Measurements from ENCODE around the gene CSF3.
A peak's percentile ranks its signal among the peaks of the same experiment; 100 is the strongest.

CSF3 gene, protein sequence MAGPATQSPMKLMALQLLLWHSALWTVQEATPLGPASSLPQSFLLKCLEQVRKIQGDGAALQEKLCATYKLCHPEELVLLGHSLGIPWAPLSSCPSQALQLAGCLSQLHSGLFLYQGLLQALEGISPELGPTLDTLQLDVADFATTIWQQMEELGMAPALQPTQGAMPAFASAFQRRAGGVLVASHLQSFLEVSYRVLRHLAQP

DNA sequence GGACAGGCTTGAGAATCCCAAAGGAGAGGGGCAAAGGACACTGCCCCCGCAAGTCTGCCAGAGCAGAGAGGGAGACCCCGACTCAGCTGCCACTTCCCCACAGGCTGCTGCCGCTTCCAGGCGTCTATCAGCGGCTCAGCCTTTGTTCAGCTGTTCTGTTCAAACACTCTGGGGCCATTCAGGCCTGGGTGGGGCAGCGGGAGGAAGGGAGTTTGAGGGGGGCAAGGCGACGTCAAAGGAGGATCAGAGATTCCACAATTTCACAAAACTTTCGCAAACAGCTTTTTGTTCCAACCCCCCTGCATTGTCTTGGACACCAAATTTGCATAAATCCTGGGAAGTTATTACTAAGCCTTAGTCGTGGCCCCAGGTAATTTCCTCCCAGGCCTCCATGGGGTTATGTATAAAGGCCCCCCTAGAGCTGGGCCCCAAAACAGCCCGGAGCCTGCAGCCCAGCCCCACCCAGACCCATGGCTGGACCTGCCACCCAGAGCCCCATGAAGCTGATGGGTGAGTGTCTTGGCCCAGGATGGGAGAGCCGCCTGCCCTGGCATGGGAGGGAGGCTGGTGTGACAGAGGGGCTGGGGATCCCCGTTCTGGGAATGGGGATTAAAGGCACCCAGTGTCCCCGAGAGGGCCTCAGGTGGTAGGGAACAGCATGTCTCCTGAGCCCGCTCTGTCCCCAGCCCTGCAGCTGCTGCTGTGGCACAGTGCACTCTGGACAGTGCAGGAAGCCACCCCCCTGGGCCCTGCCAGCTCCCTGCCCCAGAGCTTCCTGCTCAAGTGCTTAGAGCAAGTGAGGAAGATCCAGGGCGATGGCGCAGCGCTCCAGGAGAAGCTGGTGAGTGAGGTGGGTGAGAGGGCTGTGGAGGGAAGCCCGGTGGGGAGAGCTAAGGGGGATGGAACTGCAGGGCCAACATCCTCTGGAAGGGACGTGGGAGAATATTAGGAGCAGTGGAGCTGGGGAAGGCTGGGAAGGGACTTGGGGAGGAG is at the start of gene CSF3:
CSF3 (plus strand) TSS at position 436 of the 993 bp plus-strand sequence; CDS start at position 471, 35 bp downstream.
- DNase-seq = peak in 1 of 2 donors; percentile 8

DNA sequence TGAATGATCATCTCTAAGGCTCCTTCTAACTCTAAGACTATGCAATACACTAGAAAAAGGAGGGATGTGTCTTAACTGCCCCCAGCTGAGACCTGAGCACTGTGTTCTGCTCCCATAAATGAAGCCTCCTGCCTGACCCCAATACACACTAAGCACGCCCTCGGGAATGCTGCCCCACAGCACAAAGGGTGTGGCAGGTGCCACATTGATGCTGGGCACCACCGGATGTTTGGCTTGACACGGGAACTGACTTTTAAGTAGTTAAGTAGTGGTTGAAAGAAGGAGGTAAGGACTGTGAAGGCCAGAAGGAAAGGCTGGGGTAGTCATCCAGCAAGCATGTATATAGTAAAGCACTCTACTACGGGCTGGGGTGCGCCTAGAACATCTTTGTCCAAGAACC is 48.5 kb upstream of the CSF3 start:
- no peak for DNase-seq

DNA sequence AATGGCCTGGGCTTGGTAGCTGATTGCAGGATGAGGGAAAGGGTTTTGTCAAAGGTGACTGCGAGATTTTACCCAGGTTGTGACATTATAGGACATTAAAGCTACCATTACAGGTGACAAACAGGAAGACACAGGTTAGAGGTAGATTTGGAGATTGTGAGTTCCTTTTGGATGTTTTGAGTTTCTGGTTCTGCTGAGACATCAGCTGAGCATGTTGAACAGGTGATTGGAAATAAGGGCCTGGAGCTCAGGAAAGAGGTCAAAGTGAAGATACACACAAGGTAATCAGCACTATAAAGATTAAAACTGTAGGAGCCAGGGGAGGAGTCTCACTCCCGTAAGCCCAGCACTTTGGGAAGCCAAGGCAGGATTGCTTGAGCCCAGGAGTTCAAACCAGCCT is 46.5 kb upstream of the CSF3 start:
- no peak for DNase-seq

DNA sequence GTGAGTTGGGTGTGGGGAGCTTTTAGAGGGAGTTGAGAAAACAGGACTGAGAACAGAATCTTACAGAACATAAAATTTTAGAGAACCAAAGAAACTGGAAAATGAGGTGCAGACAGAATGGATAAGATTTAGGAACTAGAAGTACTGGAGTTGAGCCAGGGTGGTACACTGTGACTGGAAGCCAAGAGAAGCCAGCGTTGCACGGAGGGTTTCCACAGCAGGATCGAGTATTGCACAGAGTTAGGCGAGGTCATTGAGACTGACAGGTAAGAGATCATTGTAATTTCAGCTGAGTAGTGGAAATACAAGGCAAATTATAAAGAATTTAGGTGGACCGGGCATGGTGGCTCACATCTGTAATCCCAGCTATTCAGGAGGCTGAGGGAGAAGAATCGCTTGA is 45.9 kb upstream of the CSF3 start:
- no peak for DNase-seq

DNA sequence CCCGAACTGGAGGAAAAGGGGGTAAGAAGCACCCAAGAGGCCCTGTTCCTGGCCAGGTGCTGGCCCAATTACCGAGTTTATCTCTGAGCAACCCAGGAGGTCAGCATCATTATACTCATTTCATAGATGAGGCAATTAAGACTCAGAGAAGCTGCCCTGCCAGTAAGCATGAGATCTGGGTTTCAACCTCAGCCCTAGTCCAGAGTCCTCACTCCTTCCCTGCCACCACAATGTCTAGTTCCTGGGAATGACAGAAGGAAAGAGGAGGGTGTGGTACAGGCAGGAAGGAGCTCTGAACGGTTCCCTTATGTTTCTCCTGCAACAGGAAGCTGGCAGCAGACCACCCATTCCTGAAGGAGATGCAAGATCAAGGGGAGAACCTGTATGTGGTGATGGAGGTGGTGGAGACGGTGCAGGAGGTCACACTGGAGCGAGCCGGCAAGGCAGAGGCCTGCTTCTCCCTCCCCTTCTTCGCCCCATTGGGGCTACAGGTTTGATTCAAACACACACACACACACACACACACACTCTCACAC is 45.0 kb upstream of the CSF3 start:
- DNase-seq = no peak

DNA sequence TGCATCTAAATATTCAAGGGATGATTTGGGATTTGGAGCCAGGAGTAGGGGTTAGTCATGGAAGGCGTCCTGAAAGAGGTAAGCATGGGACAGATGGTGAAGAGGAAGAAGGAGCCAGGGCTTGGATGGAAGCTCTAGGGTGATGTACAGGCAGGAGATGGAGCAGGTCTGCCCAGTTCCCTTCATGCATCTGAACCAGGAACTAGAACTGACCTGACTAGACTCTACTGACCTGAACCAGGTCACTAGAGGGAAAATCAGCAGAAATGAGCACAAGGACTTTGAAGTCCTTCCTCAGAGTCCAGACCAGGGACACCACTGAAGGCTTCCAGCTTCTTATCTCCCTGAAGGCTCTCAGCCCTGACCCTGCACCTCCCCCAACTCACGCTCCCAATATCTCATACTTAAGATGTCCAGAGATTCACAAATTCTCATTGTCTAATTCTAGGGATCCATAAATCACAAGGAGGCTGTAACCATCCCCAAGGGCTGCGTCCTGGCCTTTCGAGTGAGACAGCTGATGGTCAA is 44.1 kb upstream of the CSF3 start:
- DNase-seq = no peak

DNA sequence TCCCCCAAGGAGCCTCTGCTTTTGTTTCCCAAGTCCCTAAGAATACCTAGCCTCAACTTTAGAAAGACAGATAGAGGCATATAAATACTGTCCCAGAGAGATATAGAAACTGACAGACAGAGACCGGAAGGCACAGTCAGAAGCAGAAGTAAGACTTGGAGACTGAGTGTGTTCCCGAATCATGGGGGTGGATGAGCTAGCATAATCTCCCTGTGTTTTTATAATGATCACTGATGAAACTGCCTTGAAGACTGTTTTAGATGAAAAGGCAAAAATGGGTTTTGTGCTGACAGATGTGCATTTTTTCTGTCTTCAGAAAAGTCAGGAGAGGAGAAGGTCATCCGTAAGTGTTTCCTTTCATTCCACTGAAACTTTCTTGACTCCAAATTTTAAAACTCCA is 43.0 kb upstream of the CSF3 start:
- DNase-seq = peak in 1 of 2 donors; percentile 71

DNA sequence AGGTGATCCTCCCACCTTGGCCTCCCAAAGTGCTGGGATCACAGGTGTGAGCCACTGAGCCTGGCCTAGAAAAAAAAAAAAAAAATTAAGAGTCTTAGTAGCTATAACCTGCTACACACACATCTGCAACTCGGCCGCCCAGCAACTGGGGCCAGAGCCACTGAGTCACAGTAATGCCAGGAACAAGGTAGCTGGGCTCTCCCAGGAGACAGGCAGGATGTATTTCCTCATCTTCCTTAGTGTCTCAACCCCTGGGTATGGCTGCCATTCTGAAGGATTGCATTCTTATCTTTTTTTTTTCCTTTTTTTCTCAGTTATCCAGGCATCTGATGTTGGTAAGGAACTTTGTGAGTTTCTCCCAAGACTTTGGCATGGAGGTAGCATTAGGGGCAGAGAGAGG is 41.7 kb upstream of the CSF3 start:
- no peak for DNase-seq

DNA sequence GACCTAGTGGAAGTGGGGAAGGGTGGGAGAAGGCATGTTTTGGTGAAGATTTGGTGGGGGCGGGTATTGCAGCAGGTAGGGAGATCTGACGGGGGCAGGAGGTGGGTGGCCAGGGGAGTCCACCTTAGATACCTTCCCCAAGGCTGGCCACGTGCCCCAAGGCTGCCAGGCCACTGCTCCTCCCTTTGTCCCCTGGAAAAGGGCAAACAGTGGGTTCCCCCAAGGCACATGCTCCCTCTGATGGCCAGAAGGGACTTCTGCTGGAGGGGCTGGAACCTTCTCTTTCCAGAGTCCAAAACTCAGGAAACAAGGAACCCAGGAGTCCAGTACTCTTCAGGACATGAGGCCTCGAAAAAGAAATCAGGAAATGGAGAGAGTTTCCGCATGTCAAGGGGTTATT is 40.8 kb upstream of the CSF3 start:
- no peak for DNase-seq

DNA sequence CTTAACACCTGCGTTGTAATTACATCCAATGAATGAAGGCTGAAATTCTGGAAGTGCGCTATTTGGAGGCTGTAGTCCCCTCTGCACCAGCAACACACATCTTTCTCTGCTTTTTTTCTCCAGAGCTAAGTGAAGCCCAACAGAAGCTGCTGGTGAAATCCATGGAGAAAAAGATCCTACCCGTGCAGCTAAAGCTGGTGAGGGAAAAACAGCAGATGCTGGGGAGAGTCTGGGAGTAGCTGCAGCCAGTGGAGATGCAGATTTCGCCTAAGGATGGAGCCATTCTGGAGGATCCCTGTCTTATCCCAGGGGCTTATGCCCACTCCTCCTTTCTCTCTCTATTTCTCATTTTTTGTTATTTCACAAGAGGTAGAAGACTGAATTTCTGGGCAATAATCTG is 39.4 kb upstream of the CSF3 start:
- no peak for DNase-seq

DNA sequence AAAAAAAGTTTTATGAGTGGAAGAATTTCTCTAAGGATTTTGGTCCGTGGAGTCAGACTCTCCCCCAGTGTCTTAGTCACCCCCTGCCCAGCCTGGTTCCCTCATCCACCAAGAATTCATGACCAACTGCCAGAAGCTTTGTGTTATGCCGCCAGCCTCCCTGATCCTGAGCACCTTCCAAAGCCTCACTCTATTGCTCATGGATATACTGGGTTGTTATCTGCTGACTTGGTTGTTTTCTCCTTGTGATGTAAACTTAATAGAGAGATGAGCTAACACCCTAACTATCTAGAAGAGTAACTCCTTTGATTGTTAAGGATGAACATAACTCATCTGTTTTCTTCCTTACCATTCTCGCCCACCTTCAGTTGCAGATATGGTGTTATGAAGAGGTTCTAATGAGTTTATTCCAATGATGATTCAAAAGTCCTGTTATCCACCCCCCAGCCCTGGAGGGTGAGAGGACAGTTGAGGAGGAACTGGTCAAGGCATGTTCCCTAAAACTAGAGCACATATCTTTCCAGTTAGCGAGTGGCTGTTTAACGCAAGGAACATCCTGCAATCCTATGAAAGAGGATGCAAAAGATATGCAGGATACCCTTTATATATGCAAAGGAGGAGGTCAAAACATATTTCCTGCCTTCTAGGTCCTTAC is 36.1 kb upstream of the CSF3 start:
- no peak for DNase-seq

DNA sequence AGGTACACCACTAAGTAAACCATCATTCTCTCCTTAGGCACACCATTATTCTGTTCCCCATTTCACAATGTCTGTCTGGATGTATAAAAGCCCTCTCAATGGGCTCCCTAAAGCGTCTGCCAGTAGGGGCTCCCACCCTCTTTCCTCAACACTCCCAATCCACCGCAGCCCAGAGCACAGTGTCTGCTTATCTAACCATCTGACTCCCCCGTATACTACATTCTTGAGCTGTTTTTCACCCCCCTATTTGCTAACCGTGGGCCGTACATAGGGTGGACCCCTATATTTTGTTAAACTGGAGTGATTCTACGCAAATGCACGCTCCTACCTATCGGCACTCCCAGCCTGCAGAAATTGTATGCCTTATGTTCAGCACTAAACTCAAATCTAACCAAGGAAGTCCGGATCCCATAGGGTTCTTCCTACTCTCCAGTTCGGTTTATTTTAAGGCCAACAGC is 35.3 kb upstream of the CSF3 start:
- peak in 1 of 2 donors; percentile 84 for DNase-seq

DNA sequence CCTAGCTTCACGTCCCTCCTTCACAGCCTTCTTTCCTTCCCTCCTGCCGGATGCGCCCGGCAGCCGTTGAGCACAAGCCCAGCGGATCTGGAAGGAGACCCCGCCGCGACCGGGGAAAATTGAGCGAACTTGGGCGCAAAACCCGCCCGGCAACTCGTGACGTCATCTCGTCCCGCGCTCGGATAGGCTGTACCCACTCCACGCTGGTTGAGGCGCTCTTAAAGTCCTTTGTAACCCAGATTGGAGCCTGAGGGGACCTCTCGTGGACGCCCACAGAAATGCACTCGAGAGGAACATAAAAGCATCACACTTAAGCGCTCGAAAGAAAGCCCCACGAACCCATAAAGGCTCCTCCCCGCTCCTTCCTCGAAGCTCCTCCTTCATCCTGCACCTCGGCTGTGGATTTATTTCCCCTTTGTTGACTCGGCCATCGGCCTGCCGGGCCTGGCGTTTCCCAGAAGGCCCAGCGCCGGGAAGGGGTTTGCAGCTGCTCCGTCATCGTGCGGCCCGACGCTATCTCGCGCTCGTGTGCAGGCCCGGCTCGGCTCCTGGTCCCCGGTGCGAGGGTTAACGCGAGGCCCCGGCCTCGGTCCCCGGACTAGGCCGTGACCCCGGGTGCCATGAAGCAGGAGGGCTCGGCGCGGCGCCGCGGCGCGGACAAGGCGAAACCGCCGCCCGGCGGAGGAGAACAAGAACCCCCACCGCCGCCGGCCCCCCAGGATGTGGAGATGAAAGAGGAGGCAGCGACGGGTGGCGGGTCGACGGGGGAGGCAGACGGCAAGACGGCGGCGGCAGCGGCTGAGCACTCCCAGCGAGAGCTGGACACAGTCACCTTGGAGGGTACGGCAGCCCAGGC is 34.7 kb upstream of the CSF3 start, which contains the start of gene PSMD3:
PSMD3 (plus strand) TSS at position 457 of the 856 bp plus-strand sequence; CDS start at position 621, 164 bp downstream.
- DNase-seq = peak; percentile 95 to 100

DNA sequence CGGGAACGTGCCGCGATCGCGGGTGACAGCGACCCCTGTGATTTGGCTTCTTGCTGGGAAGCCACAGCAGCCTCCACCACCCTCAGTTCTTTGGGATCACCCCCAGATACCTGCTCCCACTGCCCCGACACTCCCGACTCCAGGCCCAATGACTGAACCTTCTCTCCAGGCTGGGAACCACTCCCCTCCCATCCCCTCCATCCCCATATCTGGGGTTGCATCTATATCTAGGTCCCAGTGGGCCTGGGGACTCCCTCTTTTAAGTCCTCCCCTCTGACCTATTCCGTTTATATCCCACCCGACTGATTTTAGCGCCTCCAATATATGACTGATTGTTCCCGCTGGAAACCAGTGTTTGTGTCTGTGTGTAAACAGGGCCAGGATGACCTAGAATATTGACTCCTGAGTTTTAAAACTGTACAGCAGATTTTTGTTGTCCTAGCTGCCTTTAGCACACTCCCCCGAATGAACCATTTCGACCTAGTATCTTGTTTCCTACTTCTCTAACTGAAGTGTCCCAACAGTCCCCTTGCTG is 34.0 kb upstream of the CSF3 start:
- DNase-seq = peak in 1 of 2 donors; percentile 49

DNA sequence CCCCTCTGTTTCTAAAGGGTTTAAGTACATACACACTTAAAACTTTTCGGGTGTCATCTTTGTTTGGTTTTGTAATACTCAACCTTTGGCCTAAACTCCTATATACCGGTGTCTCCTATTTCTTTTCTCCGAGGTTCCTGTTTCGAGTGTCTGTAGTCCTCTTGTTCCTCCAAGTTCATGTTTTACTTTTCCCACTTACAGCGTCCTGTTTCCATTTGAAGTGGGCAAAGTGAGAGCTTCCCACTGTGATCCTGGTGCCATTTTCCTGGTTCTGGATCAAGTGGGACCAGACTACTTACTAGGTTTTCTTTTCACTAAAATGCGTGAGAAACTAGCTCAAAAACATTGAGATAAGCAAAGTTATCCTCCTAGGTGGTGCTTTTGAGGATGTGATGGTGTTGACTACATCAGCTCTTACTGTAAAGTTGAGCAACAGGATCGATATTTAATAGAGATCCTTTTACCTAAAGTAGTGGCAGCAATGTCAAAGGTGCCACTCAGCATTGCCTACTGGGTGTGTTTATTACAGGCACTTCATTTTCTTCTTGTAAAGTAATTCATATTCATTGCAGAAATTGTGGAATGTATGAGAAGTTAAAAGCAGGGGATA is 33.4 kb upstream of the CSF3 start:
- DNase-seq = no peak

DNA sequence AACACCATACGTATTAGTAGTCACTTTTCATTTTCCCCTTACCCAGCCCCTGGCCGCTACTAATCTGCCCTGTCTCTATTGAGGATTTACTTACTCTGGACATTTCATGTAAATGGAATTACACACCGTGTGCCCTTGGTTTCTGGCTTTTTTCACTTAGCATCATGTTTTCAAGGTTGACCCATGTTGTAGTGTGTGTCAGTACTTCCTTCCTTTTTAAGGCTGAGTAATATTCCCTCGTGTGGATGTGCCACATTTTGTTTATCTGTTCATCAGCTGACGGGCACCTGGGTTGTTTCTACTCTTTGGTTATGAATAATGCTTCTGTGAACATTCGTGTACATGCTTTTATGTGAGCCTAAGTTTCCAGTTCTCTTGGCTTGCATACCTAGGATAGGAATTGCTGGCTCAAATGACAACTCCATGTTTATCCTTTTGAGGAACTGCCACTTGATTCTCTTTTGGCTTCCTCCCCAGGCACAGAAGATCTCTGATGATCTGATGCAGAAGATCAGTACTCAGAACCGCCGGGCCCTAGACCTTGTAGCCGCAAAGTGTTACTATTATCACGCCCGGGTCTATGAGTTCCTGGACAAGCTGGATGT is 26.9 kb upstream of the CSF3 start:
- DNase-seq = no peak

DNA sequence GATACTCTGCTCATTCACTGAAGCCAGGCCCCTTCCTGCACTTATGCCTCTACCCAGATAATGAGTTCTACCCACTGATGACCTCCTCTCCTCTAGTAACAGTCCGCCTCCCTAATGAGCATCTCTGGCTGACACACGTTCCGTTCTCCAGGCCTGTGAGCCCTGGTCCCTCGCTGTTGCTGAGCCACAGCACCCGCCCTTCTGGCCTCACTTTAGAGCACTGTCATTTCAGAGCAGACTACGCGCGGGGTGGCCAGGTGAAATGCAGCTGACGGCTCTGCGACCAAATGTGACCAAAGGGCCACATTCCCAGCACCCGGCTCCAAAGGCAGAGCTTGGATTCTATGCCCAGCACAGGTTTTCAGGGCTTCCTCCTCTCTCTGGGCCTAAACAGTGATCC is 20.8 kb upstream of the CSF3 start:
- DNase-seq = no peak

DNA sequence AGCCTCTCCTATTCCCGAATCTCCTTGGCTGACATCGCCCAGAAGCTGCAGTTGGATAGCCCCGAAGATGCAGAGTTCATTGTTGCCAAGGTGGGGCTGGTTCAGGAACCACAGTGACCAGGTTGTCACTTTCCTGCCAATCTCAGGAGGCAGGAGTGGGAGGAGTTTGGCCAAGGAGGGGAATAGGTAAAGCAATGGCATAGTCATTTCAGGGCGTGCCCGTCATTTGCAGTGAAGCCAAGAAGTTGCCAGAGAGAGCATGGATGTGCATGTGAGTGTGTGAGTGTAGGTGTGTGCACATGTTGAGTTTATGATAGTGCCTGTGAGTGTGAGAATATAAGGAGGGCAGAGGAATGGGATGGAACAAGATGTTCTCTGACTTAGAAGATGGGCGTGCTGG is 19.8 kb upstream of the CSF3 start:
- no peak for DNase-seq

DNA sequence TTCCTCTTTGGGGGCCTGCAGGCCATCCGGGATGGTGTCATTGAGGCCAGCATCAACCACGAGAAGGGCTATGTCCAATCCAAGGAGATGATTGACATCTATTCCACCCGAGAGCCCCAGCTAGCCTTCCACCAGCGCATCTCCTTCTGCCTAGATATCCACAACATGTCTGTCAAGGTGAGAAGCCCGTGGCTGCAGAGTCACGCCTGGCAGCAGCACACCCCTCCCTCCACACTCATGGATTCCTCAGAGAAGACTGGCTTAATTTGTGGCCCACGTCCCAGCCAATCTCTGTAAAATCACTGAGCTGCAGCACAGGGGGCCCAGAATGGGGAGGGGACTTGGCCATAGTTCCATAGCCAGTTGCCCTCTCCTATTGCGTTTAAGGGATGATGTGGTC is 19.1 kb upstream of the CSF3 start:
- no peak for DNase-seq

DNA sequence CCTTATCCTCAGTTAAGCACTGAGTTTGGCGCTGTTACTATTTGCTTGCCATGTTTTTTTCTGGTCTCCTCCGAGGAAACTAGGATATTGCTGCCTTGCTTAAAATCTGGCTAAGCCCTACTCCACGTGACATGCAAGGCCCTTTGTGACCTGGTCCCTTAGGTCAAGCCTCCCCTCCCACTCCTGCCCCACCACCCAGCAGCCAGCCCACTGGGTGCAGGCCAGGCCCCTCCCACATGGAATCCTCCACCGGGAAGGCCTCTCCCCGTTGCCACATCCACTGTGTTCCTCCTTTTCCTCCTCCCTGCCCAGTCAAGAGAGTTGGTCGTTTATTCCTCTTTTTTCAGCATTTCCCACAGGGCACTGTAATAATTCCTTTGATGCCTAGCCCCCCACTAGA is 18.4 kb upstream of the CSF3 start:
- no peak for DNase-seq

DNA sequence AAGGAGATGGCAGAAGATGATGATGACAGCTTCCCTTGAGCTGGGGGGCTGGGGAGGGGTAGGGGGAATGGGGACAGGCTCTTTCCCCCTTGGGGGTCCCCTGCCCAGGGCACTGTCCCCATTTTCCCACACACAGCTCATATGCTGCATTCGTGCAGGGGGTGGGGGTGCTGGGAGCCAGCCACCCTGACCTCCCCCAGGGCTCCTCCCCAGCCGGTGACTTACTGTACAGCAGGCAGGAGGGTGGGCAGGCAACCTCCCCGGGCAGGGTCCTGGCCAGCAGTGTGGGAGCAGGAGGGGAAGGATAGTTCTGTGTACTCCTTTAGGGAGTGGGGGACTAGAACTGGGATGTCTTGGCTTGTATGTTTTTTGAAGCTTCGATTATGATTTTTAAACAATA is 17.7 kb upstream of the CSF3 start:
- DNase-seq = no peak

All from bone marrow (tissue), 2 donors.